OCI-LY3 (cell line): ENCODE data around the gene SKOR1.

Experiments used
- H2AFZ ChIP-seq: fragments of 200-600, 300-600 bp; shearing (Covaris generic); 2 replicates; pipeline ENCODE4 v1.6.0; 2014; ENCODE audit warnings: antibody characterized with exemption, low read depth, low read length
- H3K27ac ChIP-seq: fragments of 200-600, 300-600 bp; sonication (generic); 2 replicates; pipeline ENCODE4 v1.5.1; 2014; ENCODE audit warnings: mild to moderate bottlenecking, low read length, moderate library complexity, mixed read lengths
- H3K27me3 ChIP-seq: fragments of 200-600, 300-600 bp; sonication (generic); 2 replicates; pipeline ENCODE4 v1.6.1; 2014; ENCODE audit warnings: low read depth, low read length, mixed read lengths
- H3K36me3 ChIP-seq: fragments of 200-600, 300-600 bp; sonication (generic); replicated peaks from 2 replicates; pipeline ENCODE3; 2014; ENCODE audit warnings: low read depth, low read length, mixed read lengths
- H3K4me1 ChIP-seq: fragments of 300-600, 200-600 bp; sonication (generic); 2 replicates; pipeline ENCODE4 v1.6.1; 2014; ENCODE audit warnings: low read length, mixed read lengths
- H3K4me2 ChIP-seq: fragments of 200-600, 300-600 bp; sonication (generic); 2 replicates; pipeline ENCODE4 v1.6.1; 2014; ENCODE audit warnings: low read length, mixed read lengths
- H3K4me3 ChIP-seq: fragments of 300-600, 200-600 bp; sonication (generic); 2 replicates; pipeline ENCODE4 v1.5.1; 2014; ENCODE audit warnings: antibody characterized with exemption, mild to moderate bottlenecking, low read length, moderate library complexity
- H3K79me2 ChIP-seq: fragments of 300-600, 200-600 bp; shearing (Covaris generic); 2 replicates; pipeline ENCODE4 v1.6.1; 2014; ENCODE audit warnings: mild to moderate bottlenecking, low read length, mixed read lengths
- H3K9ac ChIP-seq: fragments of 300-600, 200-600 bp; shearing (Covaris generic); 2 replicates; pipeline ENCODE4 v1.6.0; 2014; ENCODE audit warnings: mild to moderate bottlenecking, low read length, moderate library complexity
- H3K9me3 ChIP-seq: fragments of 200-600, 300-600 bp; shearing (Covaris generic); 2 replicates; pipeline ENCODE4 v1.6.1; 2014; ENCODE audit warnings: low read length, mixed read lengths; ENCODE audit not compliant: insufficient read depth
- H4K20me1 ChIP-seq: fragments of 200-600, 300-600 bp; sonication (generic); 2 replicates; pipeline ENCODE4 v1.6.1; 2016; ENCODE audit warnings: low read length, mixed read lengths; ENCODE audit not compliant: insufficient read depth
- EZH2phosphoT487 ChIP-seq: fragments of 200-600 bp; shearing (Covaris generic); IDR thresholded peaks from 2 replicates; pipeline ENCODE4 v1.6.1; 2018; ENCODE audit warnings: antibody characterized with exemption, mixed run types, low read depth
- TF ChIP-seq, protein P1 (sequence below): fragments of 200-600, 300-600 bp; sonication (generic); IDR thresholded peaks from 2 replicates; pipeline ENCODE4 v1.5.1; 2014; ENCODE audit warnings: antibody characterized with exemption, low read length, low read depth

Gene SKOR1

GRCh38 chr15:67845974-67846373, 20.7 kb downstream of the SKOR1 start:
- H3K4me3 ChIP-seq: no peak overlapping the region
- no peaks in the 10 kb centered on the region for H3K36me3 ChIP-seq
- H3K79me2 ChIP-seq: no peaks in the 10 kb centered on the region
- no peak overlapping the region for H3K4me2 ChIP-seq
- H3K4me1 ChIP-seq: peaks cover 13% of the 10 kb centered on the region
- no peaks in the 10 kb centered on the region for H3K9me3 ChIP-seq
- H3K27me3 ChIP-seq: no peaks in the 10 kb centered on the region
- H3K27ac ChIP-seq: no peak overlapping the region
- H3K9ac ChIP-seq: no peak overlapping the region
- H2AFZ ChIP-seq: no peak overlapping the region
- no peaks in the 10 kb centered on the region for H4K20me1 ChIP-seq
- TF ChIP-seq EZH2phosphoT487: no peak
- TF ChIP-seq, protein P1, sequence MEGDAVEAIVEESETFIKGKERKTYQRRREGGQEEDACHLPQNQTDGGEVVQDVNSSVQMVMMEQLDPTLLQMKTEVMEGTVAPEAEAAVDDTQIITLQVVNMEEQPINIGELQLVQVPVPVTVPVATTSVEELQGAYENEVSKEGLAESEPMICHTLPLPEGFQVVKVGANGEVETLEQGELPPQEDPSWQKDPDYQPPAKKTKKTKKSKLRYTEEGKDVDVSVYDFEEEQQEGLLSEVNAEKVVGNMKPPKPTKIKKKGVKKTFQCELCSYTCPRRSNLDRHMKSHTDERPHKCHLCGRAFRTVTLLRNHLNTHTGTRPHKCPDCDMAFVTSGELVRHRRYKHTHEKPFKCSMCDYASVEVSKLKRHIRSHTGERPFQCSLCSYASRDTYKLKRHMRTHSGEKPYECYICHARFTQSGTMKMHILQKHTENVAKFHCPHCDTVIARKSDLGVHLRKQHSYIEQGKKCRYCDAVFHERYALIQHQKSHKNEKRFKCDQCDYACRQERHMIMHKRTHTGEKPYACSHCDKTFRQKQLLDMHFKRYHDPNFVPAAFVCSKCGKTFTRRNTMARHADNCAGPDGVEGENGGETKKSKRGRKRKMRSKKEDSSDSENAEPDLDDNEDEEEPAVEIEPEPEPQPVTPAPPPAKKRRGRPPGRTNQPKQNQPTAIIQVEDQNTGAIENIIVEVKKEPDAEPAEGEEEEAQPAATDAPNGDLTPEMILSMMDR: no peak

- Histone ChIP-seq H3K9ac (no peak overlapping the region), H3K27me3 (no peaks in the 10 kb centered on the region), H3K4me3 (no peak overlapping the region), H3K4me2 (no peak overlapping the region), H4K20me1 (no peaks in the 10 kb centered on the region), H3K9me3 (no peaks in the 10 kb centered on the region), H3K36me3 (no peaks in the 10 kb centered on the region), H2AFZ (no peak overlapping the region), H3K79me2 (no peaks in the 10 kb centered on the region), H3K4me1 (peaks cover 17% of the 10 kb centered on the region), H3K27ac (no peak overlapping the region)
- TF ChIP-seq EZH2phosphoT487: no peak
- TF ChIP-seq, protein P1: no peak
Observed at GRCh38 chr15:67849538-67849937, 24.2 kb downstream of the SKOR1 start.

DNA sequence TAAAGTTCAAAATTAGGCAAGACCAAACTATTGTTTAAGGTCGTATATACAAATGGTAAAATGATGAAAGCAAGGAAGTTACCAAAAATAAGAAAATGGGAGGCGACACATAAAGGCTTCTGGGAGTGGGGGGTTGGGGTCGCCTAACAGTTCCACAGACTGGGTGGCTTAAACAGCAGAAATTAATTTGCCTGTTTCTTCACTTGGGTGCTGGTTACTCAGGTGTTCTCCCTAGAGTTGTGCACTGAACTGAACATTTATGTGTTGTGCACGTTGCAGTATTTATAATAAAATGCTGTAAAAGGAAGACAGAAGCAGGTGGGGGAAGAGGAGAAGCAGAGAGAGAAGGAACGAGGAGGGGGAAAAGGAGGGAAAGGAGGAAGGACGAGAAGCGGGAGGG, 25.0 kb downstream of the SKOR1 start:
- no peak overlapping the region for H3K27ac ChIP-seq
- no peaks in the 10 kb centered on the region for H3K27me3 ChIP-seq
- no peak overlapping the region; the same call in 1 of the 2 replicates for H2AFZ ChIP-seq
- no peak overlapping the region for H3K9ac ChIP-seq
- no peaks in the 10 kb centered on the region for H3K36me3 ChIP-seq
- no peak overlapping the region for H3K4me3 ChIP-seq
- no peaks in the 10 kb centered on the region for H3K9me3 ChIP-seq
- H4K20me1 ChIP-seq: no peaks in the 10 kb centered on the region
- TF ChIP-seq, protein P1: no peak
- TF ChIP-seq EZH2phosphoT487: no peak
- no peaks in the 10 kb centered on the region for H3K79me2 ChIP-seq
- peak overlapping the region; percentile 42 for H3K4me2 ChIP-seq
- peaks cover 17% of the 10 kb centered on the region for H3K4me1 ChIP-seq

DNA sequence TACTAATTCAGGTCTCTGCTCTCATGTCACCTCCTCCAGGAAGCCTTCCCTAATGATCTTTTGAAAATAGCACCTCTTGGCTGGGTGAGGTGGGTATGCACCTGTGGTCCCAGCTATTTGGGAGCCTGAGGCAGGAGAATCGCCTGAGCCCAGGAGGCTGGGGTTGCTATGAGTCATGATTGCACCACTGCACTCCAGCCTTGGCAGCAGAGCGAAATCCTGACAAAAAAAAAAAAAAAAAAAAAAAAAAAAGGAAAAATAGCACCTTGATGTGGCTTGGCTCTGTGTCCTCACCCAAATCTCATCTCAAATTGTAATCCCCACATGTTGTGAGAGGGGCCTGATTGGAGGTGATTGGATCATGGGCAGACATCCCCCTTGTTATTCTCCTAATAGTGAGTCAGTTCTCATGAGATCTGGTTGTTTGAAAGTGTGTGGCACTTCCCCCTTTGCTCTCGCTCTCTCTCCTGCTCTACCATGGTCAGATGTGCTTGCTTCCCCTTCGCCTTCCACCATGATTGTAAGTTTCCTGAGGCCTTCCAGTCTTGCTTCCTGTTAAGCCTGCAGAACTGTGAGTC, 25.8 kb downstream of the SKOR1 start:
- Histone ChIP-seq H3K9me3 (no peaks in the 10 kb centered on the region), H3K4me2 (peak overlapping the region; percentile 42), H3K4me3 (no peak overlapping the region), H3K79me2 (no peaks in the 10 kb centered on the region), H3K4me1 (peaks cover 25% of the 10 kb centered on the region), H3K27ac (peak overlapping the region; percentile 27), H3K27me3 (no peaks in the 10 kb centered on the region), H2AFZ (peak overlapping the region; percentile 32; the same call in 1 of the 2 replicates), H3K9ac (no peak overlapping the region), H4K20me1 (no peaks in the 10 kb centered on the region), H3K36me3 (no peaks in the 10 kb centered on the region)
- no peak for TF ChIP-seq EZH2phosphoT487
- TF ChIP-seq, protein P1: no peak
